ENCODE measurements around the gene DCAF17. TPM values are rescaled to one million over a fixed set of nuclear protein-coding genes. Genes with fewer than 3 reads are reported as not detected.

DCAF17 gene
- total RNA-seq, 4 donors from 2014 or later, result 14.2 to 21.4 (median 18.6) TPM

DNA sequence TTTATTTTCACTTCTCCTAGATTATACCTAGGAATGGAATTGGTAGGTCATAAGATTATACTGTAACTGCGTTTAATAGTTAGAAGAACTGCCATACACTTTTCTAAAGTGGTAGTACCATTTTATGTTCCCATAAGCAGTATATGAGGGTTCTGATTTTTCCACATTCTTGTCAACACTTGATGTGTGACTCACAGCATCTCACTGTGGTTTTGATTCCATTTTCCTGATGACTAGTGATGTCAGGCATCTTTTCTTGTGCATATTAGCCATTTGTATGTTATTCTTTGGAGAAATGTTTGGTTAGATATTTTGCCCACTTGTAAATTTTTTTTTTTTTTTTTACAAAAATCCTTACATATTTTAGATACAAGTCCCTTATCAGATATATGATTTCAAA, 2.3 kb downstream of the DCAF17 start:
- TF ChIP-seq POLR2AphosphoS5 (IDR thresholded peaks at IDR 0.05), result no peak
- no peak for TF ChIP-seq EP300 (IDR thresholded peaks at IDR 0.05)
- TF ChIP-seq, protein P1, sequence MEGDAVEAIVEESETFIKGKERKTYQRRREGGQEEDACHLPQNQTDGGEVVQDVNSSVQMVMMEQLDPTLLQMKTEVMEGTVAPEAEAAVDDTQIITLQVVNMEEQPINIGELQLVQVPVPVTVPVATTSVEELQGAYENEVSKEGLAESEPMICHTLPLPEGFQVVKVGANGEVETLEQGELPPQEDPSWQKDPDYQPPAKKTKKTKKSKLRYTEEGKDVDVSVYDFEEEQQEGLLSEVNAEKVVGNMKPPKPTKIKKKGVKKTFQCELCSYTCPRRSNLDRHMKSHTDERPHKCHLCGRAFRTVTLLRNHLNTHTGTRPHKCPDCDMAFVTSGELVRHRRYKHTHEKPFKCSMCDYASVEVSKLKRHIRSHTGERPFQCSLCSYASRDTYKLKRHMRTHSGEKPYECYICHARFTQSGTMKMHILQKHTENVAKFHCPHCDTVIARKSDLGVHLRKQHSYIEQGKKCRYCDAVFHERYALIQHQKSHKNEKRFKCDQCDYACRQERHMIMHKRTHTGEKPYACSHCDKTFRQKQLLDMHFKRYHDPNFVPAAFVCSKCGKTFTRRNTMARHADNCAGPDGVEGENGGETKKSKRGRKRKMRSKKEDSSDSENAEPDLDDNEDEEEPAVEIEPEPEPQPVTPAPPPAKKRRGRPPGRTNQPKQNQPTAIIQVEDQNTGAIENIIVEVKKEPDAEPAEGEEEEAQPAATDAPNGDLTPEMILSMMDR (IDR thresholded peaks at IDR 0.05), result no peak
- TF ChIP-seq POLR2A (IDR thresholded peaks at IDR 0.05), result no peak
- Histone ChIP-seq H3K4me3 (no peak overlapping the region), H3K4me1 (peaks cover 0 to 37% (median 6%) of the 10 kb centered on the region in 3 donors), H3K9me3 (no peaks in the 10 kb centered on the region), H3K27me3 (no peaks in the 10 kb centered on the region), H3K27ac (no peak overlapping the region), H3K36me3 (peaks cover 0 to 49% of the 10 kb centered on the region in 2 donors)
- no peak for ATAC-seq
- WGBS, 2 donors (ENCODE audit: low coverage in 1 of 2), result 82 to 92% methylated on average over 1 of the region's 1 CpG

DNA sequence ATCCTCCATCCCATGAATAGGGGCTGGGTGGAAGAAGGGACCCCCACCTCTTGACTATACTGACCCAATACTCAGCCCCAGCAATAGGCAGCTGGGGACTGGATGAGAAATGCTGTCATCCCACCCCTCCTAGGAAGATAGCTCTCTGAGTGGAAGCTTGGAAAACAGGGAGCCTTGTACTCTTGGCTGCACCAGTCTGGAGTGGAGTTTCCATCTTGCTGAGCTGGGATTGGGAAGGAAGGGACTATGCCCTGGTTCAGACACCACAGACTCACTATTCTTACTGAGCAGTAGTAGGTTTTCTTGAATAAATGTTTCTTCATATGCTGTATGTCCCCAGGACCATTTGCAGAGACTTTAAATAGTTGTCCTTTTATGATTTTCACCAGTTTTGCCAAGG, 7.4 kb downstream of the DCAF17 start:
- no peak for ATAC-seq
- H3K36me3 ChIP-seq, result peaks cover 0 to 92% of the 10 kb centered on the region in 2 donors
- H3K27ac ChIP-seq, result no peak overlapping the region
- H3K4me3 ChIP-seq, result no peak overlapping the region
- H3K27me3 ChIP-seq, result no peaks in the 10 kb centered on the region
- TF ChIP-seq, protein P1 (IDR thresholded peaks at IDR 0.05), result no peak
- no peak for TF ChIP-seq EP300 (IDR thresholded peaks at IDR 0.05)
- no peak for TF ChIP-seq POLR2A (IDR thresholded peaks at IDR 0.05)
- no peak for TF ChIP-seq POLR2AphosphoS5 (IDR thresholded peaks at IDR 0.05)
- no peaks in the 10 kb centered on the region for H3K9me3 ChIP-seq
- H3K4me1 ChIP-seq, result no peaks in the 10 kb centered on the region

DNA sequence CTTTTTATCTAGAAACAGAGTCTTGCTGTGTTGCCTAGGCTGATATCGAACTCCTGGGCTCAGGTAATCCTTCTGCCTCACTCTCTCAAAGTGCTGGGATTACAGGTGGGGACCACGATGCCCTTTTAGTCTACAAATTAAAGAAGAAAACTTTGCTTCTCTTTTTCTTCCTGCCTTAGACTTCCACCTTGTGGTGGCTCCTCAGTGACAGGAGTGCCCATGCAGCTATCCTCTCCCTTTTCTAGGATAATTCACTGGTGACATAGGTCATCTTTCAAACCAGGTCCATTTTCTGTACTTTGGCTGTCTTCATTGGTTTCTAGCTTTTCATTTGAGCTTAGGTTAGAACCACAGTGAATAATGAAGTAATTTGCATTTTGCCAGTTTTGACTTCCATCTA, 13.6 kb downstream of the DCAF17 start:
- ATAC-seq, result no peak
- no peaks in the 10 kb centered on the region for H3K4me1 ChIP-seq
- H3K27me3 ChIP-seq, result no peaks in the 10 kb centered on the region
- no peak overlapping the region for H3K4me3 ChIP-seq
- no peak for TF ChIP-seq POLR2AphosphoS5 (IDR thresholded peaks at IDR 0.05)
- no peak for TF ChIP-seq EP300 (IDR thresholded peaks at IDR 0.05)
- TF ChIP-seq, protein P1 (IDR thresholded peaks at IDR 0.05), result no peak
- no peak for TF ChIP-seq POLR2A (IDR thresholded peaks at IDR 0.05)
- H3K9me3 ChIP-seq, result no peaks in the 10 kb centered on the region
- H3K36me3 ChIP-seq, result peaks cover 0 to 91% of the 10 kb centered on the region in 2 donors
- H3K27ac ChIP-seq, result no peak overlapping the region
- 60 to 75% methylated on average over 2 of the region's 2 CpGs for WGBS, 2 donors (ENCODE audit: low coverage in 1 of 2)

DNA sequence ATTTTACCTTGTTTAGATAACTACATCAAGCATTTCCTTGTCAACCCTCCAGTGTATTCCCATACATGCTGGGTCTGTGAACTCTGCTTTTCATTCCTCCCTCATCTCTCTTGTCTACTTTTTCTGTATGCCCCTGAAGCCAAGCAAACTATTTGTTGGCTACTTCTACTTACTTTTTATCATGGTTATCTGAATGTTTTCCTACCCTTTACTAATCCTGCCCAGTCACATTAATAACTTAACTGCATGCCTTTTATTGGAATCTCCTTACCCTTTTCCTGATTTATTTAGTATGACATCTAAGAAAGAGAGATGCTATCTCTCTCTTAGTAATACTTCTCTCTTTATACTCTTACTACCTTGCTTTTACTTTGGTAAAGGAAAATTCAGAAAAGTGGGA, 17.0 kb downstream of the DCAF17 start:
- no peak for ATAC-seq
- Histone ChIP-seq H3K36me3 (peaks cover 0 to 94% of the 10 kb centered on the region in 2 donors), H3K4me3 (no peak overlapping the region), H3K9me3 (no peaks in the 10 kb centered on the region), H3K27ac (no peak overlapping the region), H3K4me1 (no peaks in the 10 kb centered on the region), H3K27me3 (no peaks in the 10 kb centered on the region)
- TF ChIP-seq EP300 (IDR thresholded peaks at IDR 0.05) (no peak), POLR2AphosphoS5 (IDR thresholded peaks at IDR 0.05) (no peak), POLR2A (IDR thresholded peaks at IDR 0.05) (no peak)

DNA sequence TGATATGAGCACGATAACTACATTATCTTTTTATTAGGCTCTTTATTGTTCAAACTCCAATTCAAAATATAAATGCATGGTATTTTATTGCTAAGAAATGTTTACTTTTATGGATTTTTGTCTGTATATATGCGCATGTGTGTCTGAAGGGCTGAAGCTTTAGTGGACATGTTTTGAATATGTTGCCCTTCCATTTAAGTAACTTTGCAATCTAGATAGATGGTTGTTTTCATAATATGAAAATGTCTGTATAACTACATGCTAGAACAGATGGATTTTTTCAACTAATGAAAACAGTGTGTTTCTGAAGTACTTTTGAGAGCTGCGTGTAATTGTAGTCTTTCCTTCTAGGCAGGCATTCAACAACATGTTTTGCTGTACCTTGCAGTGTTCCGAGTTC, 18.7 kb downstream of the DCAF17 start:
- H3K4me3 ChIP-seq, result no peak overlapping the region
- no peaks in the 10 kb centered on the region for H3K27me3 ChIP-seq
- WGBS, 2 donors (ENCODE audit: low coverage in 1 of 2), result 69 to 92% methylated on average over 4 of the region's 4 CpGs
- ATAC-seq, result no peak
- no peak overlapping the region for H3K27ac ChIP-seq
- H3K4me1 ChIP-seq, result no peaks in the 10 kb centered on the region
- TF ChIP-seq EP300 (IDR thresholded peaks at IDR 0.05) (no peak), POLR2A (IDR thresholded peaks at IDR 0.05) (no peak), POLR2AphosphoS5 (IDR thresholded peaks at IDR 0.05) (no peak)
- H3K9me3 ChIP-seq, result no peaks in the 10 kb centered on the region
- peaks cover 0 to 93% of the 10 kb centered on the region in 2 donors for H3K36me3 ChIP-seq

DNA sequence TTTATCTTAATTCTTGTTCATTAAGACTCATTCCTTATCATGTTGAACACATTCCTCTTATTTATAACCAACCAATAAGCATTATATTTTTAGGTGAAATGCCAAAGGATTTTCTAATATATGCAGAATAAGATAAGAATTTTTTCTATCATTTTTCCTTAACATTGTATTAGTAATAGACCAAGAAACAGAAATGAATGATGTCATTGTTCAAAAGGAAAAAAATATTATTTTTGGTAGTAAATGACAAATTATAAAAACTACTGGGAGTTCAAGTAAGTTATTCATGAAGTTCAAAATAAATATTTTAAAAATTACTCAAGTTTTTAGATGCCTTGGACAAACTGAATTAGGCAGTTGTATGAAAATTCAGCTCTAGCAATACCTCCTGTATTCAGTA, 25.5 kb downstream of the DCAF17 start:
- no peak overlapping the region for H3K4me3 ChIP-seq
- no peak for ATAC-seq
- peaks cover 0 to 66% of the 10 kb centered on the region in 2 donors for H3K36me3 ChIP-seq
- H3K27me3 ChIP-seq, result no peaks in the 10 kb centered on the region
- TF ChIP-seq EP300 (IDR thresholded peaks at IDR 0.05) (no peak), POLR2AphosphoS5 (IDR thresholded peaks at IDR 0.05) (no peak), POLR2A (IDR thresholded peaks at IDR 0.05) (no peak)
- TF ChIP-seq, protein P1 (IDR thresholded peaks at IDR 0.05), result no peak
- H3K4me1 ChIP-seq, result no peaks in the 10 kb centered on the region
- H3K27ac ChIP-seq, result no peak overlapping the region
- no peaks in the 10 kb centered on the region for H3K9me3 ChIP-seq

Measured in gastroesophageal sphincter (tissue), 4 donors.